ENCODE results near the gene ZNF530.

Gene ZNF530

GRCh38 chr19:57599761-57600383, at the start of gene ZNF530:
ZNF530 (plus strand) TSS chr19:57599885; CDS start chr19:57604346, 4,461 bp downstream.
- peak; percentile 6 for TF ChIP-seq CTCF (conservative IDR thresholded peaks at IDR 0.05; ENCODE audit: low read depth, low read length)
- DNase-seq (ENCODE audit: low read depth), result peak; percentile 92
- H3K4me3 ChIP-seq (ENCODE audit: low read depth, low read length), result peak within 1 kb of the TSS; percentile 81

- no peak for TF ChIP-seq CTCF (conservative IDR thresholded peaks at IDR 0.05; ENCODE audit: low read depth, low read length)
- no peak overlapping the region for H3K4me3 ChIP-seq (ENCODE audit: low read depth, low read length)
- DNase-seq (ENCODE audit: low read depth), result no peak
Measured at GRCh38 chr19:57552432-57552831, 47.3 kb upstream of the ZNF530 start.

- TF ChIP-seq CTCF (conservative IDR thresholded peaks at IDR 0.05; ENCODE audit: low read depth, low read length), result no peak
- no peak for DNase-seq (ENCODE audit: low read depth)
- no peak overlapping the region for H3K4me3 ChIP-seq (ENCODE audit: low read depth, low read length)
Measured at GRCh38 chr19:57557659-57558058, 42.0 kb upstream of the ZNF530 start.

GRCh38 chr19:57558525-57558924, 41.2 kb upstream of the ZNF530 start:
- DNase-seq (ENCODE audit: low read depth), result peak; percentile 58
- peak overlapping the region; percentile 98 for H3K4me3 ChIP-seq (ENCODE audit: low read depth, low read length)
- peak; percentile 61 for TF ChIP-seq CTCF (conservative IDR thresholded peaks at IDR 0.05; ENCODE audit: low read depth, low read length)

- DNase-seq (ENCODE audit: low read depth), result peak; percentile 44
- H3K4me3 ChIP-seq (ENCODE audit: low read depth, low read length), result peak overlapping the region; percentile 98
- no peak for TF ChIP-seq CTCF (conservative IDR thresholded peaks at IDR 0.05; ENCODE audit: low read depth, low read length)
Measured at GRCh38 chr19:57559008-57559403, 40.7 kb upstream of the ZNF530 start.

GRCh38 chr19:57559404-57560025, 40.2 kb upstream of the ZNF530 start, which contains the start of gene ZNF550:
ZNF550 (minus strand) TSS chr19:57559863; CDS start chr19:57559682, 181 bp downstream.
- peak; percentile 92 for DNase-seq (ENCODE audit: low read depth)
- peak within 1 kb of the TSS; percentile 98 for H3K4me3 ChIP-seq (ENCODE audit: low read depth, low read length)
- no peak for TF ChIP-seq CTCF (conservative IDR thresholded peaks at IDR 0.05; ENCODE audit: low read depth, low read length)

Data from choroid plexus epithelial cell (primary cell).